AG08395 (cell line): ENCODE results near the gene SNTG2.

ENCODE experiments used
- DNase-seq: peaks from one replicate; pipeline ENCODE4 v3.0.0; 2012; ENCODE audit warnings: mixed read lengths, low spot score

The SNTG2 gene

GRCh38 chr2:953975-954686 lies 3.5 kb downstream of the SNTG2 start:
- peak; percentile 60 for DNase-seq

- DNase-seq: no peak
Observed at GRCh38 chr2:954687-955000, 4.0 kb downstream of the SNTG2 start.

GRCh38 chr2:955829-956731 lies 5.4 kb downstream of the SNTG2 start:
- no peak for DNase-seq

GRCh38 chr2:959457-959856 lies 8.8 kb downstream of the SNTG2 start:
- no peak for DNase-seq

- DNase-seq: no peak
Observed at GRCh38 chr2:960061-960736, 9.6 kb downstream of the SNTG2 start.

GRCh38 chr2:961786-962185 lies 11.1 kb downstream of the SNTG2 start:
- no peak for DNase-seq

- no peak for DNase-seq
Observed at GRCh38 chr2:963876-964275, 13.2 kb downstream of the SNTG2 start.

GRCh38 chr2:964562-964961 lies 13.9 kb downstream of the SNTG2 start:
- DNase-seq: no peak

- no peak for DNase-seq
Observed at GRCh38 chr2:965640-966147, 15.0 kb downstream of the SNTG2 start.

- no peak for DNase-seq
Observed at GRCh38 chr2:973129-973528, 22.5 kb downstream of the SNTG2 start.

GRCh38 chr2:974054-974453 lies 23.4 kb downstream of the SNTG2 start:
- no peak for DNase-seq

- DNase-seq: no peak
Observed at GRCh38 chr2:974502-974901, 23.9 kb downstream of the SNTG2 start.

- DNase-seq: no peak
Observed at GRCh38 chr2:975095-975494, 24.4 kb downstream of the SNTG2 start.

GRCh38 chr2:979069-979928 lies 28.6 kb downstream of the SNTG2 start:
- no peak for DNase-seq

- no peak for DNase-seq
Observed at GRCh38 chr2:980176-980575, 29.5 kb downstream of the SNTG2 start.

- no peak for DNase-seq
Observed at GRCh38 chr2:981258-981657, 30.6 kb downstream of the SNTG2 start.

GRCh38 chr2:981759-982158 lies 31.1 kb downstream of the SNTG2 start:
- no peak for DNase-seq

- no peak for DNase-seq
Observed at GRCh38 chr2:985317-985898, 34.8 kb downstream of the SNTG2 start.

GRCh38 chr2:987789-988188 lies 37.1 kb downstream of the SNTG2 start:
- no peak for DNase-seq

- DNase-seq: no peak
Observed at GRCh38 chr2:989781-990467, 39.3 kb downstream of the SNTG2 start.

GRCh38 chr2:990970-991369 lies 40.3 kb downstream of the SNTG2 start:
- no peak for DNase-seq
